Measurements from ENCODE around the gene DOCK2.
"Not testable (repeated sequence)": the region's sequence is repeated elsewhere in the genome, so short reads cannot be mapped to it uniquely, and the experiment has no call there.

DOCK2 gene

GRCh38 chr5:169933127-169933526, 296.1 kb downstream of the DOCK2 start:
- FAIRE-seq = no peak
- no peak for DNase-seq (ENCODE audit: low spot score)

GRCh38 chr5:169933616-169934015, 296.5 kb downstream of the DOCK2 start:
- FAIRE-seq (no peak), DNase-seq (ENCODE audit: low spot score) (no peak)

GRCh38 chr5:169934990-169935389, 297.9 kb downstream of the DOCK2 start:
- FAIRE-seq (no peak), DNase-seq (ENCODE audit: low spot score) (no peak)

- FAIRE-seq (no peak), DNase-seq (ENCODE audit: low spot score) (no peak)
These were observed 298.7 kb downstream of the DOCK2 start for GRCh38 chr5:169935762-169936161.

GRCh38 chr5:169938439-169938838, 301.4 kb downstream of the DOCK2 start:
- FAIRE-seq (no peak), DNase-seq (ENCODE audit: low spot score) (no peak)

GRCh38 chr5:169939731-169940130, 302.7 kb downstream of the DOCK2 start:
- no peak for FAIRE-seq
- no peak for DNase-seq (ENCODE audit: low spot score)

- no peak for DNase-seq (ENCODE audit: low spot score)
These were observed 304.5 kb downstream of the DOCK2 start for GRCh38 chr5:169941542-169941941.

GRCh38 chr5:169942181-169942580, 305.1 kb downstream of the DOCK2 start:
- no peak for DNase-seq (ENCODE audit: low spot score)

More at GRCh38 chr5:169941542-169941941, 304.5 kb downstream of the DOCK2 start:
- FAIRE-seq = no peak

GRCh38 chr5:169943026-169943425, 306.0 kb downstream of the DOCK2 start:
- no peak for FAIRE-seq
- no peak for DNase-seq (ENCODE audit: low spot score)

More at GRCh38 chr5:169942181-169942580, 305.1 kb downstream of the DOCK2 start:
- no peak for FAIRE-seq

- FAIRE-seq = no peak
- no peak for DNase-seq (ENCODE audit: low spot score)
These were observed 307.0 kb downstream of the DOCK2 start for GRCh38 chr5:169944115-169944514.

GRCh38 chr5:169944922-169945680, 308.0 kb downstream of the DOCK2 start:
- FAIRE-seq = no peak
- DNase-seq (ENCODE audit: low spot score) = no peak

- FAIRE-seq = no peak
- DNase-seq (ENCODE audit: low spot score) = peak; percentile 13
These were observed 308.8 kb downstream of the DOCK2 start for GRCh38 chr5:169945831-169946261.

GRCh38 chr5:169946743-169947295, 309.7 kb downstream of the DOCK2 start:
- no peak for DNase-seq (ENCODE audit: low spot score)
- no peak for FAIRE-seq

- no peak for FAIRE-seq
These were observed 313.3 kb downstream of the DOCK2 start for GRCh38 chr5:169950333-169950732.

GRCh38 chr5:169953196-169953595, 316.1 kb downstream of the DOCK2 start:
- FAIRE-seq; DNase-seq (ENCODE audit: low spot score): not testable (repeated sequence)

More at GRCh38 chr5:169950333-169950732, 313.3 kb downstream of the DOCK2 start:
- no peak for DNase-seq (ENCODE audit: low spot score)

GRCh38 chr5:169954786-169955185, 317.7 kb downstream of the DOCK2 start:
- no peak for DNase-seq (ENCODE audit: low spot score)
- no peak for FAIRE-seq

- DNase-seq (ENCODE audit: low spot score) (no peak), FAIRE-seq (no peak)
These were observed 319.1 kb downstream of the DOCK2 start for GRCh38 chr5:169956126-169956525.

GRCh38 chr5:169956756-169957155, 319.7 kb downstream of the DOCK2 start:
- FAIRE-seq (no peak), DNase-seq (ENCODE audit: low spot score) (peak; percentile 32)

GRCh38 chr5:169958278-169958677, 321.2 kb downstream of the DOCK2 start:
- no peak for DNase-seq (ENCODE audit: low spot score)
- no peak for FAIRE-seq

- no peak for DNase-seq (ENCODE audit: low spot score)
- no peak for FAIRE-seq
These were observed 323.6 kb downstream of the DOCK2 start for GRCh38 chr5:169960659-169961058.

GRCh38 chr5:169964246-169964645, 327.2 kb downstream of the DOCK2 start:
- FAIRE-seq = no peak
- DNase-seq (ENCODE audit: low spot score) = no peak

- no peak for DNase-seq (ENCODE audit: low spot score)
- FAIRE-seq = no peak
These were observed 333.3 kb downstream of the DOCK2 start for GRCh38 chr5:169970339-169970738.
